Activated naive CD8-positive, alpha-beta T cell treated with anti-CD3 and anti-CD28 coated beads, Interleukin-2, amount 50 U/mL, for 24 hours (primary cell): ENCODE data around the gene RFTN1.

ENCODE experiments used
- ATAC-seq: fragments of 150-1000 bp; cut with Tn5 transposase; one replicate; pipeline ENCODE4 v1.10.0; 2021
- DNase-seq: peaks from one replicate; pipeline ENCODE4 v3.0.0; 2021
- H3K27ac Mint-ChIP-seq: one replicate; pipeline ENCODE4 v1.8.0; 2021; ENCODE audit warnings: mild to moderate bottlenecking, mixed read lengths
- H3K27me3 Mint-ChIP-seq: one replicate; pipeline ENCODE4 v1.8.0; 2021; ENCODE audit warnings: mixed read lengths
- H3K36me3 Mint-ChIP-seq: one replicate; pipeline ENCODE4 v1.8.0; 2021; ENCODE audit warnings: low read depth, mixed read lengths
- H3K4me1 Mint-ChIP-seq: one replicate; pipeline ENCODE4 v1.8.0; 2021; ENCODE audit warnings: mixed read lengths
- H3K4me3 Mint-ChIP-seq: one replicate; pipeline ENCODE4 v1.8.0; 2021; ENCODE audit warnings: mild to moderate bottlenecking, moderate library complexity, mixed read lengths
- H3K9me3 Mint-ChIP-seq: one replicate; pipeline ENCODE4 v1.8.0; 2021; ENCODE audit warnings: mixed read lengths

RFTN1 gene

GRCh38 chr3:16301507-16301906 is 212.0 kb downstream of the RFTN1 start:
- Mint-ChIP-seq H3K4me3 (peak overlapping the region; percentile 80), H3K9me3 (no peaks in the 10 kb centered on the region), H3K36me3 (peaks cover 64% of the 10 kb centered on the region), H3K4me1 (peaks cover 98% of the 10 kb centered on the region), H3K27me3 (no peaks in the 10 kb centered on the region), H3K27ac (peak overlapping the region; percentile 94)
- ATAC-seq (peak; percentile 35), DNase-seq (peak; percentile 44)

GRCh38 chr3:16300881-16301359 is 212.6 kb downstream of the RFTN1 start:
- Mint-ChIP-seq H3K27ac (peak overlapping the region; percentile 94), H3K4me1 (peaks cover 98% of the 10 kb centered on the region), H3K36me3 (peaks cover 66% of the 10 kb centered on the region), H3K27me3 (no peaks in the 10 kb centered on the region), H3K9me3 (no peaks in the 10 kb centered on the region), H3K4me3 (peak overlapping the region; percentile 80)
- no peak for DNase-seq
- peak; percentile 66 for ATAC-seq

DNA sequence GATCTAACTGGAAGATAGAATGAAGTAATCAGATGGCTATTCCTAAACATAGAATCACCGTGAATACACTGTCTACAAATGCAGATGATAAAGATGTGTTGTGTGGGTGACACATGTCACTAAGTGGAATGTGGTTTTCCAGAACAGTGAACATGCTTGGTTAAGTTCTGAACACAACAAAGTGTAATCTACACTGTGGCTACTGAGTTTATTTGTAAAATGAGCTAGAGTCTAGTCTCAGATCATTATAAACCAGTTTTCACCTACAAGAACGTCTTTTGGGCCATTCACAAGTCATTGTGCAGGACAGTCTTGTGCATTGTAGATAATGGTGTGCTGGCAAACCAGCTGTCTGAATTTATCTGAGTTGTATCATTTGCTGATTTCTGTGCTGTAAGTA is 213.2 kb downstream of the RFTN1 start:
- Mint-ChIP-seq H3K27ac (peak overlapping the region; percentile 94), H3K4me1 (peaks cover 98% of the 10 kb centered on the region), H3K36me3 (peaks cover 66% of the 10 kb centered on the region), H3K4me3 (peak overlapping the region; percentile 80), H3K9me3 (no peaks in the 10 kb centered on the region), H3K27me3 (no peaks in the 10 kb centered on the region)
- DNase-seq = no peak
- peak; percentile 21 for ATAC-seq

- Mint-ChIP-seq H3K27me3 (no peaks in the 10 kb centered on the region), H3K36me3 (peaks cover 65% of the 10 kb centered on the region), H3K27ac (peak overlapping the region; percentile 94), H3K4me3 (peak overlapping the region; percentile 80), H3K9me3 (no peaks in the 10 kb centered on the region), H3K4me1 (peaks cover 97% of the 10 kb centered on the region)
- no peak for ATAC-seq
- DNase-seq = no peak
Measured at GRCh38 chr3:16299746-16300145, 213.8 kb downstream of the RFTN1 start.

- peaks cover 97% of the 10 kb centered on the region for H3K4me1 Mint-ChIP-seq
- H3K36me3 Mint-ChIP-seq = peaks cover 71% of the 10 kb centered on the region
- ATAC-seq = no peak
- peak overlapping the region; percentile 25 for H3K4me3 Mint-ChIP-seq
- H3K27me3 Mint-ChIP-seq = no peaks in the 10 kb centered on the region
- H3K9me3 Mint-ChIP-seq = peaks cover under 1% of the 10 kb centered on the region
- peak overlapping the region; percentile 94 for H3K27ac Mint-ChIP-seq
- no peak for DNase-seq
Measured at GRCh38 chr3:16298891-16299290, 214.6 kb downstream of the RFTN1 start.

DNA sequence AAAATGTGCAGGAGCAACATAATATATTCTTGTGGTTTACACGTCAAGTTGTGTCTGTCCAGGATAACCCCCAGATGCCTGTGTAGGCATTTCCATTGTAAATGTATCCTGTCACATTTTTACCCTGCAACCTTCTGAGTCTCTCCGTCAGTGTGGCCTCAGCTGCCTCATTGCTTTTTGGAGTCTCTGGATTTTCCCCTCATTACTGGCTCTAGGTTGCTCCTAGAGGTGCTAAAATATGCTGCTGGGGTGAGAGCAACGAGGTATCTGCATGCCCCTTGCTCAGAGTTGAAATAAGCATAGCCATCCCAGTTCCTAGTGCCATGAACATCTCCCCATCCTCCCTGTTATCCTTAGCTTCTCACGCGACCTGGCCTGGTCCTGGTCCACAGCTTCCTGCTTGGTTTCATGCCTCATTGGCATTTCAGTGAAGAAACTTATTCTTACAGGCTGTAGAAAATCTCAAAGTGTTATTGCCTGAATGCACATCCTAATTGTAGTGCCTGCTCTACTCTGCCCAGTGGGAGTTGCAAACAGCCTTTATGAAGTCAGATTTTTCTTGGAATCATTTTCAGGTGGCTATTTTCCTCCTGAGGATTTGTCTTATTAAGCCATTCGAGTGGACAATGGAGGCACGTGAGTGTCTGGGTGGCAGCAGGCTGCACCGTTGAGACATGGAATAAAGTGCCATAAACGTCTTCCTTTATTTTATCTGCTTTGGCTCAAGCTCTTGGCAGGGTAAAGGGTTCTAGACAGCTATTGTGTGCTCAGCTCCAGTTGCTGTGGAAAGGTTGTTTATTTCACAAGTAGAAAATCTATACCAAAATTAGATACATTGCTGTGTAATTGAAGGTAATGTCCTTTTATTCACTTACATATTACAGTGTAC is 215.3 kb downstream of the RFTN1 start:
- DNase-seq (no peak), ATAC-seq (no peak)
- Mint-ChIP-seq H3K9me3 (peaks cover 7% of the 10 kb centered on the region), H3K4me3 (peak overlapping the region; percentile 44), H3K27ac (peak overlapping the region; percentile 94), H3K27me3 (no peaks in the 10 kb centered on the region), H3K4me1 (peaks cover 99% of the 10 kb centered on the region), H3K36me3 (peaks cover 74% of the 10 kb centered on the region)

GRCh38 chr3:16295298-16295890 is 218.1 kb downstream of the RFTN1 start:
- H3K4me1 Mint-ChIP-seq = peaks cover 97% of the 10 kb centered on the region
- ATAC-seq (no peak), DNase-seq (no peak)
- peaks cover 13% of the 10 kb centered on the region for H3K9me3 Mint-ChIP-seq
- H3K27ac Mint-ChIP-seq = peak overlapping the region; percentile 94
- no peaks in the 10 kb centered on the region for H3K27me3 Mint-ChIP-seq
- peaks cover 64% of the 10 kb centered on the region for H3K36me3 Mint-ChIP-seq
- peak overlapping the region; percentile 53 for H3K4me3 Mint-ChIP-seq

DNA sequence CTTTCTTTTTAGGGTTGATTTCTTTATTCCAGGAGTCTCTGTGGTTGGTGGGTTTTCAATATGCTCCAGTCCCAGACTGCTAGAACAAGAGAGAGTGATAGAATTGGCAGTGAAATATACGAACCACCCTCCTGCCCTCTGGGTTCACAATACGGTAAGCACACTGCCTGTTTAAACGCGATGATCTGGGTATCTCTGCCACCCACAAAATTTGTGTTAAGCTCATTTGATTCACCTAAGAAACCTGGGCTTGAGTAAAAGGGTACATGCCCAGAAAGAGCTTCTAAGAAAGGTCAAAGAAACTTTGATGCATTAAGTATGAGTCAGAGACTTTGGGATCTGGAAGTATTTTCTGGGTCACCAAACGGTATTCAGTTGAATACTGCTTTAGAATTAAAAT is 218.7 kb downstream of the RFTN1 start:
- peaks cover 97% of the 10 kb centered on the region for H3K4me1 Mint-ChIP-seq
- H3K9me3 Mint-ChIP-seq = peaks cover 13% of the 10 kb centered on the region
- H3K4me3 Mint-ChIP-seq = peak overlapping the region; percentile 66
- ATAC-seq (peak; percentile 80), DNase-seq (no peak)
- H3K27me3 Mint-ChIP-seq = no peaks in the 10 kb centered on the region
- H3K27ac Mint-ChIP-seq = peak overlapping the region; percentile 94
- peaks cover 66% of the 10 kb centered on the region for H3K36me3 Mint-ChIP-seq

GRCh38 chr3:16290827-16291196 is 222.7 kb downstream of the RFTN1 start:
- Mint-ChIP-seq H3K27ac (peak overlapping the region; percentile 93), H3K9me3 (peaks cover 13% of the 10 kb centered on the region), H3K4me3 (peak overlapping the region; percentile 64), H3K27me3 (no peaks in the 10 kb centered on the region), H3K36me3 (peaks cover 65% of the 10 kb centered on the region), H3K4me1 (peaks cover 97% of the 10 kb centered on the region)
- DNase-seq = no peak
- ATAC-seq = peak; percentile 13

DNA sequence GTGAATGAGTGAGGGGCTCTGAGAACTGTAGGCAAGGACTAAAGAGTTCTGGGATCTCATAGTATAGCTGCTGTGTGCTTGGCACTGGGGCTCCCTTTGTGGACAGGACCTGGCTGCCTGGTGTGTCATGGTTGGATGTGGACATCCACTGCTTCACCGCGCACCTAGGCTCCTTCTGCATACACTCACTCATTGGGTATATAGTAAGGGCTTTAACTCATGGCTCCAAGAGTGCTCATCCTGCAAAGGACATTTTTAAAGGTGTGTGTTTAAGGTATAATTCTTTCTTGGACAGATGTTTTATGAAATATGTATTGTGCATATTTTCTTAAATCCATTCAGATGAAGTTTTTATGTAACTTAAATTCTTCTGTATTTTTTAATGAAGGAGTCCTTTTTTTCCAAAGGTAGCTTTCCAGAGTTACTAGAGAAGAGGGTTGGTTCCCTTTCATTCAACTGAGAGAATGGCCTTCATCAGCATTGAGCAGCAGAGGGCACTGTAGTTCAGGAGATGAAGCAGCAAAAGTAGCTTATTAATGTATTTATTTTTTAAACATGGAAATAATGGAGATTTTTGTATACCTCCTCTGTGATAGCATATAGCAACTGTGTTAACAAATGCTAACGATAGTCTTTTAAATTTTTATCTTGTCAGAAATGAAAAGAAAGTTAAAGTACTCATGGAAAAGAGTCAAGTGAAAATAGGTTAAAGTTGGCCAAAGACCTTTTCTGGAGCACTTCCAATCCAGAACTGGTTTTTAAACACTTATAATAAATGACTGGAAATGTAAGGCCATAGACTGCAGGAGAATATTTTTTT is 223.3 kb downstream of the RFTN1 start:
- DNase-seq (peak; percentile 57), ATAC-seq (no peak)
- Mint-ChIP-seq H3K27me3 (no peaks in the 10 kb centered on the region), H3K4me3 (peak overlapping the region; percentile 82), H3K4me1 (peaks cover 97% of the 10 kb centered on the region), H3K27ac (peak overlapping the region; percentile 93), H3K36me3 (peaks cover 60% of the 10 kb centered on the region), H3K9me3 (peaks cover 13% of the 10 kb centered on the region)

- peaks cover 13% of the 10 kb centered on the region for H3K9me3 Mint-ChIP-seq
- no peak for ATAC-seq
- H3K36me3 Mint-ChIP-seq = peaks cover 59% of the 10 kb centered on the region
- H3K27ac Mint-ChIP-seq = peak overlapping the region; percentile 93
- H3K4me1 Mint-ChIP-seq = peaks cover 98% of the 10 kb centered on the region
- DNase-seq = no peak
- peak overlapping the region; percentile 82 for H3K4me3 Mint-ChIP-seq
- no peaks in the 10 kb centered on the region for H3K27me3 Mint-ChIP-seq
Measured at GRCh38 chr3:16289144-16289889, 224.2 kb downstream of the RFTN1 start.

GRCh38 chr3:16288664-16289063 is 224.8 kb downstream of the RFTN1 start:
- Mint-ChIP-seq H3K27me3 (no peaks in the 10 kb centered on the region), H3K4me3 (peak overlapping the region; percentile 82), H3K36me3 (peaks cover 56% of the 10 kb centered on the region), H3K9me3 (peaks cover 10% of the 10 kb centered on the region), H3K4me1 (peaks cover 95% of the 10 kb centered on the region), H3K27ac (peak overlapping the region; percentile 93)
- ATAC-seq (no peak), DNase-seq (no peak)

DNA sequence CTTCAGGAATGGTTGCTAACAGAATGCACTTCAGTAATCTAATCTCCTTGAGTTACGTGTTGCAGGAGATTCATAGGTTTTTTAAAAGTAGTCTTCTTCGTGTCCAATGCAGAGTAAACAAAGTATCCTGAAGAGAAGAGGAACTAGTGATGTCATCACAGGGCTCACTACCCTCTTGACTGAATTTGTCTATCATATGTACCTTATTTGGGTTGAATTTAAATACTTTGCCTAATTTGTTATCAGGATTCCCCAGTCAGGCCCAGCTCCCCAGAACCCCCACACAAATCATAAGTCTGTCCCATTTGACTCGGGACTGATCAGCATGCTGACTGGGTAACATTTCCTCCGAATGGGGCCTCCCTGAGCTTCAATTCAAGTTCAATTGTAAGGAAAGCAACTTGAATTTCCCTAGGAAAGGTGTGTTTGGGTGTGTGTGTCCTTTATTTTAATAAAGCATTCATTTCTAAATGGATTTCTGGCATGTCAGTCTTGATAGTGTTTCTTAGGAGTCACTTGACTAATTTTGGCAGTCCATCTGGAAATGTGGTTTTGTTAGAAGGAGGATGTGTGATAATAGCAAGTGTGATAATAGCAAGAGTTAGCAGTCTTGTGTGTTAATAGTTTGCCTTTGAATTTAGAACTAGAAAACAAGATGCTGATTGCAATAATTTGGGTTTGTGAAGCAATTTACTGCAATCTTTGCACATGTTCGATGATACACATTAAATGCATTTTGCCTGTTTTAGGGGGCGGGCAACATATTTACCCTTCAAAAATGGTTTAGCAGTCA is 226.6 kb downstream of the RFTN1 start:
- Mint-ChIP-seq H3K36me3 (peaks cover 58% of the 10 kb centered on the region), H3K4me3 (peak overlapping the region; percentile 82), H3K27me3 (no peaks in the 10 kb centered on the region), H3K9me3 (no peaks in the 10 kb centered on the region), H3K27ac (peak overlapping the region; percentile 93), H3K4me1 (peaks cover 83% of the 10 kb centered on the region)
- ATAC-seq (no peak), DNase-seq (no peak)
